Measurements from ENCODE around the gene CYBB.

CYBB gene

GRCh38 chrX:37785569-37785968 lies 5.7 kb downstream of the CYBB start:
- DNase-seq (ENCODE audit: low read depth): no peak

- no peak for DNase-seq (ENCODE audit: low read depth)
Measured at GRCh38 chrX:37786624-37787422, 7.0 kb downstream of the CYBB start.

GRCh38 chrX:37787423-37787869 lies 7.6 kb downstream of the CYBB start:
- DNase-seq (ENCODE audit: low read depth): no peak

- no peak for DNase-seq (ENCODE audit: low read depth)
Measured at GRCh38 chrX:37796310-37796709, 16.5 kb downstream of the CYBB start.

- DNase-seq (ENCODE audit: low read depth): no peak
Measured at GRCh38 chrX:37796805-37797204, 16.9 kb downstream of the CYBB start.

- DNase-seq (ENCODE audit: low read depth): no peak
Measured at GRCh38 chrX:37799936-37800335, 20.1 kb downstream of the CYBB start.

- DNase-seq (ENCODE audit: low read depth): no peak
Measured at GRCh38 chrX:37800717-37801116, 20.9 kb downstream of the CYBB start.

GRCh38 chrX:37802028-37802427 lies 22.2 kb downstream of the CYBB start:
- DNase-seq (ENCODE audit: low read depth): no peak

GRCh38 chrX:37803057-37803456 lies 23.2 kb downstream of the CYBB start:
- DNase-seq (ENCODE audit: low read depth): no peak

- DNase-seq (ENCODE audit: low read depth): no peak
Measured at GRCh38 chrX:37809970-37810369, 30.1 kb downstream of the CYBB start.

GRCh38 chrX:37812110-37812509 lies 32.3 kb downstream of the CYBB start:
- no peak for DNase-seq (ENCODE audit: low read depth)

- no peak for DNase-seq (ENCODE audit: low read depth)
Measured at GRCh38 chrX:37813570-37813969, 33.7 kb downstream of the CYBB start.

GRCh38 chrX:37815366-37815765 lies 35.5 kb downstream of the CYBB start:
- DNase-seq (ENCODE audit: low read depth): no peak

GRCh38 chrX:37816766-37817165 lies 36.9 kb downstream of the CYBB start:
- DNase-seq (ENCODE audit: low read depth): no peak

- DNase-seq (ENCODE audit: low read depth): no peak
Measured at GRCh38 chrX:37817176-37817575, 37.3 kb downstream of the CYBB start.

GRCh38 chrX:37817579-37817978 lies 37.7 kb downstream of the CYBB start:
- no peak for DNase-seq (ENCODE audit: low read depth)

- DNase-seq (ENCODE audit: low read depth): no peak
Measured at GRCh38 chrX:37818031-37818430, 38.2 kb downstream of the CYBB start.

GRCh38 chrX:37820646-37821045 lies 40.8 kb downstream of the CYBB start:
- DNase-seq (ENCODE audit: low read depth): no peak

- DNase-seq (ENCODE audit: low read depth): no peak
Measured at GRCh38 chrX:37824491-37825214, 44.8 kb downstream of the CYBB start.

GRCh38 chrX:37825215-37825842 lies 45.5 kb downstream of the CYBB start:
- DNase-seq (ENCODE audit: low read depth): peak; percentile 45

- no peak for DNase-seq (ENCODE audit: low read depth)
Measured at GRCh38 chrX:37829721-37830120, 49.9 kb downstream of the CYBB start.

GRCh38 chrX:37830371-37830770 lies 50.5 kb downstream of the CYBB start:
- DNase-seq (ENCODE audit: low read depth): no peak

- no peak for DNase-seq (ENCODE audit: low read depth)
Measured at GRCh38 chrX:37834937-37835336, 55.1 kb downstream of the CYBB start.
